ENCODE measurements around the gene KATNBL1. TPM values are rescaled to one million over a fixed set of nuclear protein-coding genes. Genes with fewer than 3 reads are reported as not detected.
A peak's percentile ranks its signal among the peaks of the same experiment; 100 is the strongest.

The KATNBL1 gene
- total and polyA plus RNA-seq, 8 donors, result 19.4 to 105 (median 54.8) TPM

DNA sequence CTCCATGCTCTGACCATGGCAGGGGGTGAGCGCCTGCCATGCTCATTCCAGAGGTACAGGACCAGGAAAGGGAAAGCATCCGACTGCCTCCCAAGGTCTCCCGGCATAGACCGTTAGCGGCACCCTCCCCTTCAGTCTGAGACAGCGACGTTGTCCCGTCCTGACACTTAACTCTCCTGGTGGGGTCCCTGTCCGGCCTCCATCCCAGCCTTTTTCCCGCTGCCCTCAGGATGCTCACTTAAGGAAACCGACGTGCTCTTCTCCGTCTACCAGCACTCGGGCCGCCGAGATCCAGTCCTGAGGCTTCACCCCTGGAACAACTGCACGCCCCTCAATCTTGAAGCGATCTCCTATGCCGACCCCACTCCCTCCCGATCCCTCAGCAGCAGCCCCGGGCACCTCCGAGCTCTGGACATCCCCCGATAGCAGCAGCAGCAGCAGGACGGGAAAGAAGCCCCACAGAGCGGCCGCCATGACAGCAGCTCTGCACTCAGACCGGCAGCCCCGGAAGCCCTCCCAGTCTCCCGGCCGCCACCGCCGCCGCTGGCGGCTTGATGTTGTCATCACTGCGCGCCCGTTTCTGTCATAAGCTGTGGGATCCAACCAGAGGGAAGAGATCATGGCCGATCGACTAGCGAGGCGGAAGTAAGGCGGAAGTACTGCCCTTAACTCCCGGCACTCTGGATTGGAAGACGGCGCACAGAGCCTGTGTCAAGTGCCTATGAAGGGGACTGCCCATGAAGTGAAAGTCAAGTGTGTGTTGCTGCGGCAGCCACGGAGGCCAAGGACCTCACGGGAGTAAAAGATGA lies 108.3 kb downstream of the KATNBL1 start, which contains the start of the genes EMC7 and PGBD4:
TSS of gene EMC7 (minus strand) at position 497 of the 809 bp plus-strand sequence. CDS start at position 474, 23 bp downstream.
TSS of gene PGBD4 (plus strand) at position 718 of the 809 bp plus-strand sequence. CDS start 449 bp downstream, outside the sequence.
- Histone ChIP-seq H3K9me3 (no peaks in the 10 kb centered on the region), H3K4me3 (peak within 1 kb of the TSS; percentile 70 to 99 (median 93)), H3K4me1 (peaks cover 5 to 47% (median 31%) of the 10 kb centered on the region in 4 donors), H3K27ac (peak within 1 kb of the TSS; percentile 74 to 93 (median 89)), H3K27me3 (no peaks in the 10 kb centered on the region), H3K36me3 (no peaks in the 10 kb centered on the region)
- TF ChIP-seq, protein P1, sequence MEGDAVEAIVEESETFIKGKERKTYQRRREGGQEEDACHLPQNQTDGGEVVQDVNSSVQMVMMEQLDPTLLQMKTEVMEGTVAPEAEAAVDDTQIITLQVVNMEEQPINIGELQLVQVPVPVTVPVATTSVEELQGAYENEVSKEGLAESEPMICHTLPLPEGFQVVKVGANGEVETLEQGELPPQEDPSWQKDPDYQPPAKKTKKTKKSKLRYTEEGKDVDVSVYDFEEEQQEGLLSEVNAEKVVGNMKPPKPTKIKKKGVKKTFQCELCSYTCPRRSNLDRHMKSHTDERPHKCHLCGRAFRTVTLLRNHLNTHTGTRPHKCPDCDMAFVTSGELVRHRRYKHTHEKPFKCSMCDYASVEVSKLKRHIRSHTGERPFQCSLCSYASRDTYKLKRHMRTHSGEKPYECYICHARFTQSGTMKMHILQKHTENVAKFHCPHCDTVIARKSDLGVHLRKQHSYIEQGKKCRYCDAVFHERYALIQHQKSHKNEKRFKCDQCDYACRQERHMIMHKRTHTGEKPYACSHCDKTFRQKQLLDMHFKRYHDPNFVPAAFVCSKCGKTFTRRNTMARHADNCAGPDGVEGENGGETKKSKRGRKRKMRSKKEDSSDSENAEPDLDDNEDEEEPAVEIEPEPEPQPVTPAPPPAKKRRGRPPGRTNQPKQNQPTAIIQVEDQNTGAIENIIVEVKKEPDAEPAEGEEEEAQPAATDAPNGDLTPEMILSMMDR (IDR thresholded peaks at IDR 0.05), result no peak
- TF ChIP-seq POLR2A (IDR thresholded peaks at IDR 0.05), result peak in 1 of 4 donors; percentile 42
- TF ChIP-seq EP300 (IDR thresholded peaks at IDR 0.05), result no peak
- peak; percentile 87 to 93 (median 91) for TF ChIP-seq POLR2AphosphoS5 (IDR thresholded peaks at IDR 0.05)
- intact Hi-C loops (cut with DNase I; ENCODE audit: low total_unique reads), result loop anchor here (5.0 kb wide), 1 partner anchor 111 kb away; the partner anchor contains the start of gene KATNBL1
- WGBS, 5 donors, result 0 to 1% (median 0%) methylated on average over 44 to 48 of the region's 48 CpGs
- peak; percentile 99 to 100 for DNase-seq

DNA sequence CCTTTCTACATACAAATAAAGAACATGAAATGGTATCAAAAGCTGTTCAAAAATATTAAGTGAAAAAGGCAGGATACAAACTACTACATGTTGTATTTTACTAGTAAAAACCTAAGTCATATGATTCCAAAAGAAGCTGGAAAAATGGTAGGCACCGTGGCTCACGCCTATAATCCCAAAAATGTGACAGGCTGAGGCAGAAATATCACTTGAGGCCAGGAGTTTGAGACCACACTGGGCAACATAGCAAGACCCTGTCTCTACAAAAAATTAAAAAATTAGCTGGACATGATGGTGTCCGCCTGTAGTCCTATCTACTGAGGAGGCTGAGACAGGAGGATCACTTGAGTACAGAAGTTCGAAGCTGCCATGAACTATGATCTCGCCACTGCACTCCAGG lies 110.0 kb downstream of the KATNBL1 start:
- H3K27me3 ChIP-seq, result no peaks in the 10 kb centered on the region
- H3K4me1 ChIP-seq, result peaks cover 5 to 47% (median 31%) of the 10 kb centered on the region in 4 donors
- peak overlapping the region in 1 of 4 donors; percentile 98 for H3K4me3 ChIP-seq
- WGBS, 5 donors, result 95 to 98% (median 97%) methylated on average over 5 of the region's 5 CpGs
- H3K36me3 ChIP-seq, result peaks cover 0 to 14% (median 11%) of the 10 kb centered on the region in 4 donors
- TF ChIP-seq, protein P1 (IDR thresholded peaks at IDR 0.05), result no peak
- TF ChIP-seq EP300 (IDR thresholded peaks at IDR 0.05), result no peak
- TF ChIP-seq POLR2AphosphoS5 (IDR thresholded peaks at IDR 0.05), result no peak
- TF ChIP-seq POLR2A (IDR thresholded peaks at IDR 0.05), result no peak
- intact Hi-C loops (cut with DNase I; ENCODE audit: low total_unique reads), result loop anchor here (5.0 kb wide), 1 partner anchor 112 kb away; the partner anchor contains the start of gene KATNBL1
- H3K27ac ChIP-seq, result no peak overlapping the region
- DNase-seq, result no peak
- no peaks in the 10 kb centered on the region for H3K9me3 ChIP-seq

Other genes with a start within 250 kb of the KATNBL1 start
- gene CHRM5, start 241.6 kb downstream of the KATNBL1 start, total RNA-seq, result not detected
- not detected for gene CHRM5, start 241.6 kb downstream of the KATNBL1 start, polyA plus RNA-seq
- gene AVEN, start 170.9 kb downstream of the KATNBL1 start, total RNA-seq, result 10 to 100 TPM in 4 of 5 donors, not detected in 1; 13.2 to 89.8 (median 26.8) TPM
- gene AVEN, start 170.9 kb downstream of the KATNBL1 start, polyA plus RNA-seq, result 10 to 100 TPM in 2 of 3 donors, 1 to 10 TPM in 1; 8.6 to 15.4 (median 14.4) TPM
- 10 to 100 TPM; 23.2 to 54.7 (median 31.5) TPM for gene EMC7, start 108.2 kb downstream of the KATNBL1 start, total RNA-seq
- 10 to 100 TPM; 35.3 to 73.5 (median 39.0) TPM for gene EMC7, start 108.2 kb downstream of the KATNBL1 start, polyA plus RNA-seq
- gene PGBD4, start 108.0 kb downstream of the KATNBL1 start, total RNA-seq, result 1 to 10 TPM in 2 of 5 donors, under 1 TPM in 2, not detected in 1; 0.58 to 1.9 (median 1.4) TPM
- gene PGBD4, start 108.0 kb downstream of the KATNBL1 start, polyA plus RNA-seq, result under 1 TPM; 0.15 to 0.78 (median 0.44) TPM
- 100 to 1,000 TPM in 4 of 5 donors, 10 to 100 TPM in 1; 28.4 to 145 (median 130) TPM for gene EMC4, start 14.9 kb upstream of the KATNBL1 start, total RNA-seq
- gene EMC4, start 14.9 kb upstream of the KATNBL1 start, polyA plus RNA-seq, result 100 to 1,000 TPM in 1 of 3 donors, 10 to 100 TPM in 2; 89.8 to 102 (median 92.2) TPM
- gene SLC12A6, start 127.7 kb upstream of the KATNBL1 start, total RNA-seq, result 10 to 100 TPM in 4 of 5 donors, 1 to 10 TPM in 1; 7.5 to 63.6 (median 22.8) TPM
- gene SLC12A6, start 127.7 kb upstream of the KATNBL1 start, polyA plus RNA-seq, result 1 to 10 TPM; 1.4 to 6.0 (median 1.7) TPM
- gene NOP10, start 133.0 kb upstream of the KATNBL1 start, total RNA-seq, result 100 to 1,000 TPM in 3 of 5 donors, 10 to 100 TPM in 1, 1 to 10 TPM in 1; 2.9 to 388 (median 118) TPM
- gene NOP10, start 133.0 kb upstream of the KATNBL1 start, polyA plus RNA-seq, result 100 to 1,000 TPM; 268 to 327 (median 313) TPM
- gene NUTM1, start 133.2 kb upstream of the KATNBL1 start, total RNA-seq, result not detected
- gene NUTM1, start 133.2 kb upstream of the KATNBL1 start, polyA plus RNA-seq, result under 1 TPM in 1 of 3 donors, not detected in 2; 0.15 TPM
- 100 to 1,000 TPM in 3 of 5 donors, 10 to 100 TPM in 2; 26.1 to 206 (median 118) TPM for gene LPCAT4, start 157.1 kb upstream of the KATNBL1 start, total RNA-seq
- gene LPCAT4, start 157.1 kb upstream of the KATNBL1 start, polyA plus RNA-seq, result 10 to 100 TPM; 11.6 to 62.5 (median 17.6) TPM
- gene GOLGA8A, start 227.7 kb upstream of the KATNBL1 start, total RNA-seq, result 10 to 100 TPM; 24.3 to 72.3 (median 39.1) TPM
- gene GOLGA8A, start 227.7 kb upstream of the KATNBL1 start, polyA plus RNA-seq, result 10 to 100 TPM in 1 of 3 donors, 1 to 10 TPM in 2; 4.4 to 31.5 (median 8.2) TPM

All from stomach (tissue), 9 donors.